GM12878 (cell line): Measurements from ENCODE around the gene ST6GALNAC3. TPM values are rescaled to one million over a fixed set of nuclear protein-coding genes. Genes with fewer than 3 reads are reported as not detected.
A peak's percentile ranks its signal among the peaks of the same experiment; 100 is the strongest.

ENCODE experiments used
- ATAC-seq: fragments of 200-7000 bp; cut with Tn5 transposase; 3 replicates; pipeline ENCODE4 v1.9.1; 2020; ENCODE audit warnings: mild to moderate bottlenecking, moderate library complexity
- BruUV-seq: library from RNA; stranded (reverse); fragments of 400-500 nt; replicated peaks from 2 replicates; lab custom pipeline; 2021; lab: Mats Ljungman, UMichigan
- CTCF ChIA-PET: fragments of 300-600 bp; sonication (Branson Sonifier 250); formaldehyde crosslinking; extraction: SDS; loops from one replicate; lab custom pipeline; 2021; ENCODE audit warnings: inconsistent platforms; lab: Yijun Ruan, JAX
- POLR2A ChIA-PET: fragments of 350-600 bp; formaldehyde crosslinking; extraction: SDS; loops from one replicate; lab custom pipeline; 2021; ENCODE audit warnings: inconsistent platforms; lab: Charles Lee
- RAD21 ChIA-PET: fragments of 300-600 bp; sonication (Branson Sonifier 250); formaldehyde crosslinking; loops from one replicate; lab custom pipeline; 2023; ENCODE audit warnings: antibody characterized with exemption; ENCODE audit not compliant: unreplicated experiment; lab: Charles Lee
- SMC1A ChIA-PET: fragments of 300-600 bp; sonication (Branson Sonifier 250); formaldehyde crosslinking; loops from one replicate; lab custom pipeline; 2023; ENCODE audit not compliant: unreplicated experiment, uncharacterized antibody; lab: Charles Lee
- DNase-seq: peaks from one replicate; pipeline ENCODE4 v3.0.0-alpha.2; 2011; ENCODE audit warnings: low read depth, low spot score
- FAIRE-seq: peaks from 3 replicates; lab custom pipeline; 2011; peaks lifted over from hg19 to GRCh38; lab: Jason Lieb, UNC
- H2AFZ ChIP-seq: 2 replicates; pipeline ENCODE4 v1.6.0; 2011; ENCODE audit warnings: low read depth, low read length, control low read depth; ENCODE audit not compliant: control insufficient read depth
- H3K27ac ChIP-seq: 2 replicates; pipeline ENCODE4 v1.5.1; 2011; ENCODE audit warnings: control low read depth; ENCODE audit not compliant: control insufficient read depth, insufficient read depth
- H3K27me3 ChIP-seq, 2 experiments: replicated peaks in 1 of 2; 2 replicates each; pipeline versions ENCODE4 v1.6.0 to v1.6.1; 2011; ENCODE audit warnings: low read length in 1 of 2; ENCODE audit not compliant: control insufficient read depth in 2 of 2, insufficient read depth in 2 of 2
- H3K36me3 ChIP-seq, 2 experiments: 2 replicates each; pipeline ENCODE4 v1.5.1; 2011; ENCODE audit warnings: low read length in 1 of 2; ENCODE audit not compliant: control insufficient read depth in 2 of 2, insufficient read depth in 2 of 2
- H3K4me1 ChIP-seq: 2 replicates; pipeline ENCODE4 v1.6.1; 2011; ENCODE audit warnings: mild to moderate bottlenecking, low read length, moderate library complexity, mixed read lengths; ENCODE audit not compliant: control insufficient read depth, insufficient read depth
- H3K4me2 ChIP-seq: 2 replicates; pipeline ENCODE4 v1.6.0; 2011; ENCODE audit warnings: control low read depth; ENCODE audit not compliant: control insufficient read depth, insufficient read depth
- H3K4me3 ChIP-seq: fragments of 200-600 bp; sonication (generic); 2 replicates; pipeline ENCODE4 v1.5.1; 2016
- H3K79me2 ChIP-seq: 2 replicates; pipeline ENCODE4 v1.6.0; 2011; ENCODE audit warnings: low read length; ENCODE audit not compliant: control insufficient read depth, insufficient read depth
- H3K9ac ChIP-seq: 2 replicates; pipeline ENCODE4 v1.8.0; 2011; ENCODE audit warnings: low read length, control low read depth, mixed read lengths; ENCODE audit not compliant: control insufficient read depth, insufficient read depth
- H3K9me3 ChIP-seq: replicated peaks from 3 replicates; pipeline ENCODE4 v1.5.1; 2011; ENCODE audit warnings: mild to moderate bottlenecking, low read length; ENCODE audit not compliant: control insufficient read depth, insufficient read depth
- H4K20me1 ChIP-seq: 2 replicates; pipeline ENCODE4 v1.6.0; 2011; ENCODE audit not compliant: control insufficient read depth, insufficient read depth
- ASH2L ChIP-seq: fragments of 300-600, 200-600 bp; sonication (generic); IDR thresholded peaks from 2 replicates; pipeline ENCODE4 v1.6.1; 2017; ENCODE audit warnings: low read depth, mild to moderate bottlenecking, borderline replicate concordance
- BRCA1 ChIP-seq: IDR thresholded peaks from 2 replicates; pipeline ENCODE4 v1.6.1; 2011; ENCODE audit warnings: low read depth, low read length, improper control_type of control experiment
- GABPA ChIP-seq: IDR thresholded peaks from 2 replicates; pipeline ENCODE4 v1.6.1; 2014; ENCODE audit warnings: antibody characterized with exemption, low read depth, mild to moderate bottlenecking, inconsistent platforms
- PKNOX1 ChIP-seq: fragments of 450-650 bp; IDR thresholded peaks from 2 replicates; pipeline ENCODE4 v1.6.1; 2016; ENCODE audit warnings: mild to moderate bottlenecking
- POU2F2 ChIP-seq: IDR thresholded peaks from 3 replicates; pipeline ENCODE4 v1.6.1; 2011; ENCODE audit warnings: low read depth, mild to moderate bottlenecking, low read length, borderline replicate concordance
- RUNX3 ChIP-seq: IDR thresholded peaks from 2 replicates; pipeline ENCODE4 v1.6.1; 2012; ENCODE audit warnings: low read length, inconsistent platforms
- SPI1 ChIP-seq: IDR thresholded peaks from 2 replicates; pipeline ENCODE4 v1.6.1; 2011; ENCODE audit warnings: low read depth, mild to moderate bottlenecking, low read length, moderate library complexity, borderline replicate concordance; ENCODE audit not compliant: insufficient read depth
- WGBS: methylation state at CpG from one replicate; pipeline ENCODE4 v1.1.6; 2016; ENCODE audit warnings: low lambda C conversion rate; ENCODE audit not compliant: insufficient replicate concordance, insufficient coverage; ENCODE audit errors: missing lambda C conversion rate; 5-methylcytosine and 5-hydroxymethylcytosine counted together
- in situ Hi-C: fragments of 300-500 bp; cut with MboI; formaldehyde crosslinking; loops from 9 replicates; pipeline ENCODE4 v1.14.3; 2018; ENCODE audit warnings: mixed read lengths
- intact Hi-C: fragments of 100-400 bp; cut with micrococcal nuclease; formaldehyde crosslinking; loops from one replicate; pipeline ENCODE4 v1.14.2; 2022; ENCODE audit not compliant: unreplicated experiment
- polyA plus RNA-seq, 11 experiments: library from polyadenylated mRNA; depleted of rRNA in 4 of 11; unstranded in 6 of 11; stranded (reverse) in 5 of 11; fragments of >200 nt; fragmentation: Nextera tagmentation in 4 of 11; fragmentation: Illumina TruSeq in 1 of 11; extraction: Ambion mirVana in 4 of 11; extraction: Trizol in 1 of 11; gene quantifications; 1 replicate in 1 of 11; 2 replicates in 10 of 11; pipeline versions ENCODE4 v1.2.1 to v1.2.3, GENCODE V29; 2011 to 2016; ENCODE audit warnings: inconsistent platforms in 2 of 11, missing spikeins in 2 of 11, low read depth in 1 of 11
- total RNA-seq, 4 experiments: library from RNA; depleted of rRNA in 3 of 4; stranded (reverse); fragments of >200 nt in 3 of 4; fragmentation: Illumina TruSeq in 1 of 4; extraction: Trizol in 1 of 4; gene quantifications; 2 replicates each; pipeline versions ENCODE4 v1.2.1 to v1.2.3, GENCODE V29; 2013 to 2021

The ST6GALNAC3 gene
- total and polyA plus RNA-seq, 10 of the 15 experiments (the other 5 are each of a cell fraction or from before 2014, with no cell fraction given): 0.04 to 0.68 (median 0.18) TPM; not detected in 3

- SMC1A ChIA-PET: interaction anchor here (1.5 to 2.4 kb wide), 5 partner anchors 9 to 38 kb away, joined by 3 to 7 read pairs (median 5); no protein-coding TSS in a partner anchor
- Histone ChIP-seq H3K9ac (peak overlapping the region; percentile 44; the same call in 1 of the 2 replicates), H3K9me3 (no peaks in the 10 kb centered on the region), H2AFZ (peak overlapping the region; percentile 51), H3K4me3 (peak overlapping the region; percentile 37; the same call in 1 of the 2 replicates), H3K79me2 (no peaks in the 10 kb centered on the region), H3K27me3 (no peaks in the 10 kb centered on the region), H3K4me2 (peak overlapping the region; percentile 53), H3K27ac (peak overlapping the region; percentile 54), H4K20me1 (no peaks in the 10 kb centered on the region), H3K36me3 (no peaks in the 10 kb centered on the region), H3K4me1 (no peaks in the 10 kb centered on the region)
- DNase-seq (peak; percentile 34), ATAC-seq (peak; percentile 91), FAIRE-seq (no peak)
- CTCF ChIA-PET: no interaction called here
- in situ Hi-C loops (no loop called here), intact Hi-C loops (no loop called here)
- no TSS peak for BruUV-seq
- RAD21 ChIA-PET: interaction anchor here (0.6 to 0.9 kb wide), 2 partner anchors 440 to 512 kb away, joined by 3 read pairs; no protein-coding TSS in a partner anchor
- POLR2A ChIA-PET: interaction anchor here (0.6 to 1.3 kb wide), 4 partner anchors 9 to 444 kb away, joined by 3 to 4 read pairs (median 3); no protein-coding TSS in a partner anchor
- 10% methylated on average over 10 of the region's 10 CpGs for WGBS
- peak; percentile 87; the same call in 2 of the 3 replicates for TF ChIP-seq POU2F2
- no peak for TF ChIP-seq SPI1
- TF ChIP-seq ASH2L: peak; percentile 47; the same call in 1 of the 2 replicates
- TF ChIP-seq RUNX3: 0 out of 2 replicates have a peak, but pooled peaks have one; percentile 16
- TF ChIP-seq BRCA1: no peak
- TF ChIP-seq PKNOX1: peak; percentile 63; the same call in 1 of the 2 replicates
- 0 out of 2 replicates have a peak, but pooled peaks have one; percentile 15 for TF ChIP-seq GABPA
Observed at GRCh38 chr1:76425201-76426145, 350.9 kb downstream of the ST6GALNAC3 start.
